Measurements from ENCODE around the gene TNNC1.

Gene TNNC1

DNA sequence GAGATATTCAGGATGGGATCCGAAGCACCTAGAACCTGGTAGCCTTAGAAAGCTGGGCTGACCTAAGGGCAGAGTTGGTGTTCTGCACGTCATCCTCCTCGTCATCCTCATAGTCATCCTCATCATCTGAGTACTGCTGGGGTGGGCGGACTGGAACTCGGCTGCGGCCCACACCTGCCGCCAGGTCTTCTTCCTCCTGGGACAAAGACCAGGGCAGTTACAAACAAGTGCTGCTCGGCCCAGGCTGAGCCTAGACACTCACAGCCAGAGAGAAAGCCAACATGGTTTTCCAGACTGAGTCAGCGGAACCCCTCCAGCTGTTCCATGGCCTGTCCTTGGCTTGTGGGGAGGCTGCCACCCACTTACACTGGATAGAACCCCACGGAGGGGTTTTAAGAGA, 49.5 kb downstream of the TNNC1 start:
- H3K4me1 ChIP-seq = peaks cover 3% of the 10 kb centered on the region
- H3K27me3 ChIP-seq (ENCODE audit: low read depth) = no peaks in the 10 kb centered on the region
- no peak overlapping the region for H3K4me3 ChIP-seq
- peaks cover 72% of the 10 kb centered on the region for H3K36me3 ChIP-seq (replicated peaks)
- H3K9me3 ChIP-seq = no peaks in the 10 kb centered on the region
- DNase-seq (ENCODE audit: low spot score in 2 of 2) = no peak
- in situ Hi-C loops (cut with MboI; ENCODE audit: low sequenced_read_pairs) = no loop called here

DNA sequence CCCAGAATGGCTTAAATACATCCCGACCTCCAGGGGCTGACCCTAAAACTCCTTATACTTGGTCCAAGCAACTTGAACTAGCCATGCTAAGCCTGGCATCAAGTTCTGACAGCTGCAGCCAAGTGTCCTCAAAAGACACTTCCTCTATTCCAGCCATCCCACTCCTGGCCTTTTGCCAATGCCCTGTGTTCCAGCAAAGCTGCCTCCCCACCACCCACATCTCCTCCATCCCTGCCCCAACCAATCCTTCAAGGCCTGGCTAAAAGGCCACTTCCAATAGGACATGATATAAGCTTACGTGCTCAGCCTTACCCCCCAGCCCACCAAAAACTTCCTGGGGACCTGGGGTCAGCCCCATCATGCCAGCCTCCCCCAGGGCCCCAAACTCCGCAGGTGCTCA, 49.9 kb downstream of the TNNC1 start:
- in situ Hi-C loops (cut with MboI; ENCODE audit: low sequenced_read_pairs) = no loop called here
- Histone ChIP-seq H3K4me3 (no peak overlapping the region), H3K27me3 (ENCODE audit: low read depth) (no peaks in the 10 kb centered on the region), H3K36me3 (replicated peaks) (peaks cover 72% of the 10 kb centered on the region), H3K4me1 (peaks cover 3% of the 10 kb centered on the region), H3K9me3 (no peaks in the 10 kb centered on the region)
- DNase-seq (ENCODE audit: low spot score in 2 of 2) = no peak

DNA sequence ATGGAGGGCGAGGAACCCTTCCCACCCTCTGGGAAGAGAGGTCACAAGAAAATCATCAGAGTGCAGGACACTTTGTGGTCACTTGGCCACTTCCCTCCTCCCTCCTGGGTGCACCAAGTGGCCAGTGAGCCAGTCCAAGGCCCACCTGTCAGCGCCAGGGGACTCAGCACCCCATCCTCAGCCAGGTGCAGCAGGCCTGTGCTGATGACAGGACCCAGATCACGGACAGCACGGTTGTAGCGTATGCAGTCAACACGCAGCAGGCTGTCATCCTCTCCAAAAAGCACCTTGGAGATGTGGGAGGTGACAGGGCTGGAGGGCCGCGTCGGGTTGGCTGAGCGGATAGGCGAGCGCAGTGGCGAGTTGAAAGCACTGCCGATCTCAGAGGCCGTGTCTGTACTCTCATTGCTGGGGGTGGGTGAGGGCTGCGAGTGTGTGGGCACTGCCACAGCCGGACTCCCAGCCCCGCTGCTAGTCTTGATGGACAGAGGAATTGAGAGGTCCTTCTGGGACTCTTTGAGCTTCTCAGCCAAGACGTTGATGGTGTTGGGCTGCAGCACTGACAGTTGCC, 50.5 kb downstream of the TNNC1 start:
- no peak overlapping the region for H3K4me3 ChIP-seq
- peaks cover 72% of the 10 kb centered on the region for H3K36me3 ChIP-seq (replicated peaks)
- no peaks in the 10 kb centered on the region for H3K4me1 ChIP-seq
- H3K27me3 ChIP-seq (ENCODE audit: low read depth) = no peaks in the 10 kb centered on the region
- in situ Hi-C loops (cut with MboI; ENCODE audit: low sequenced_read_pairs) = no loop called here
- DNase-seq (ENCODE audit: low spot score in 2 of 2) = no peak
- H3K9me3 ChIP-seq = no peaks in the 10 kb centered on the region

DNA sequence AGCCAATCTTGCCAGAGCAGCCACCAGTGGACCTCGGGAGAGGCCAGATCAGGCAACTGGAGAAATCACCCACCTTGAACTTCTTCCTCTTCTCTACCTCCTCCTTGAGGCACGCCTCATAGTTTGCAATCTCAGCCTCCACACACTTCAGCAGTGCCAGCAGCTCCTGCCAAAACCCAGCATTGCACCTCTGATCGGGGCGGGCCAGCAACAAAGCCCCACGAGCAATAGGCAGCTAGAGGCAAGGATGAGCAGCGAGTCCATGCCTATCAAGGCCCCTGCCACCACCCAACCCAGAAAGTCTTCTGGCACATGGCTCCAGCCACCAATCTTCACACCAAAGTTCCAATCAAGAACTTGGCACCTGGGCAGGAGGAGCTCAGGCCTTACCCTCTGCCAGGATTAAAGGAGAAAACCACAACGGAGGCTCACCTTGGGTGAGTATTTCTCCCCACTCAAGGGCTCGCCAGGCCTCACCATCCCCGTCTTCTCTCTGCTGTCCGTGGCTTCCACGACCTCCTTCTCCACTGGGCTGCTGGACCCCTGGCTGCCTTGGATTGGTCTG, 51.1 kb downstream of the TNNC1 start:
- in situ Hi-C loops (cut with MboI; ENCODE audit: low sequenced_read_pairs) = no loop called here
- Histone ChIP-seq H3K4me3 (no peak overlapping the region), H3K36me3 (replicated peaks) (peaks cover 69% of the 10 kb centered on the region), H3K4me1 (no peaks in the 10 kb centered on the region), H3K27me3 (ENCODE audit: low read depth) (no peaks in the 10 kb centered on the region), H3K9me3 (no peaks in the 10 kb centered on the region)
- no peak for DNase-seq (ENCODE audit: low spot score in 2 of 2)

DNA sequence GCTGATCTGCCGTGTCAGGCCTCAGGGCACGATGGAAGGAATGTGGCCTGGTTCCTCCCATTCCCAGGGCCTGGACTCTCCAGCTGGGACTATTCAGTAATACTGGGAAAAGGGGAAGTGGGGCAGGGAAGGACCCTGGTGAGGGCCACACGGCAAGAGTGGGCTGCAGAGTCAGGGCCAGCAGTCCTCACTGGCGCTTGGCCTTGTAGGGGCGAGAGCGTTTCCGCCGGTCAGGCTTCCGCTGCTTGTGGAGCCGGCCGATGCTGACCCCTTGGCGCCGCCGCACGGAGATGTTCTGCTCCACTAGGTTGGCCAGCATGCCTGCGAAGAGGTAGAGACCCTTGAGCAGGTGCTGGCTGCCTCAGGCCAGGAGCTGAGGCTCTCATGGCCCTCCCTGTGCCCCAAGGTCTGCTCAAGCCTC, 51.7 kb downstream of the TNNC1 start:
- Histone ChIP-seq H3K9me3 (no peaks in the 10 kb centered on the region), H3K4me1 (no peaks in the 10 kb centered on the region), H3K27me3 (ENCODE audit: low read depth) (no peaks in the 10 kb centered on the region), H3K4me3 (no peak overlapping the region), H3K36me3 (replicated peaks) (peaks cover 62% of the 10 kb centered on the region)
- no peak for DNase-seq (ENCODE audit: low spot score in 2 of 2)
- in situ Hi-C loops (cut with MboI; ENCODE audit: low sequenced_read_pairs) = no loop called here

DNA sequence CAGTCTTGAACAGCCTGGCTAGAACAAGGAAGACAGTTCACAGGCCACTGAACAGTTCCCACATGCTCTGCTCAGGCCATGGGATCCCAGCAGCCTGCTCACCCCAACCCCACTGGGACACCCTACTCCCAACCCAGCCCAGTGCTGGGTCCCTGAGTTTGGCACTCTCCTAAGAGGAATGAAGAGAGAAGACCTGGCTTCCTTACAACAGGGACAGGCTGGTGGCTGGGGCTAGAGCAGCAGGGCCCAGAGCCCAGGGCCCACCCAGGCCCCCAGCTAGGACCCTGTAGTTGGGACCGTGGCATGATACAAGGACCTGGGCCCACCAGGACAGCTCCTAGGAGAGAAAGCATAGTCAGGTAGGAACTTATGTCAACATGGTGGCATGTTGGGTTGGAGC, 52.3 kb downstream of the TNNC1 start:
- H3K4me1 ChIP-seq = no peaks in the 10 kb centered on the region
- H3K27me3 ChIP-seq (ENCODE audit: low read depth) = no peaks in the 10 kb centered on the region
- H3K36me3 ChIP-seq (replicated peaks) = peaks cover 56% of the 10 kb centered on the region
- DNase-seq (ENCODE audit: low spot score in 2 of 2) = no peak
- no peaks in the 10 kb centered on the region for H3K9me3 ChIP-seq
- in situ Hi-C loops (cut with MboI; ENCODE audit: low sequenced_read_pairs) = no loop called here
- H3K4me3 ChIP-seq = no peak overlapping the region

Measured in HAP-1 (cell line).